MM.1S (cell line): Measurements from ENCODE around the gene PRL.

ENCODE experiments used
- CTCF ChIP-seq: fragments of 300-600 bp; sonication (generic); IDR thresholded peaks from 2 replicates; pipeline ENCODE4 v1.5.1; 2016; ENCODE audit warnings: antibody characterized with exemption, low read length, mixed read lengths
- EZH2 ChIP-seq: fragments of 300-600 bp; sonication (generic); optimal IDR thresholded peaks from 2 replicates; pipeline ENCODE3; 2017; ENCODE audit warnings: low read depth, mild to moderate bottlenecking, antibody characterized with exemption, low read length, mixed read lengths
- EZH2phosphoT487 ChIP-seq: fragments of 300-600 bp; sonication (generic); IDR thresholded peaks from 2 replicates; pipeline ENCODE4 v1.6.1; 2018; ENCODE audit warnings: antibody characterized with exemption, low read length

GRCh38 chr6:22251348-22251747 is 45.5 kb downstream of the PRL start:
- no peak for TF ChIP-seq CTCF
- no peak for TF ChIP-seq EZH2
- no peak for TF ChIP-seq EZH2phosphoT487
